OCI-LY7 (cell line): Measurements from ENCODE around the gene POU2AF2.

Experiments
- EZH2phosphoT487 ChIP-seq: fragments of 200-600 bp; sonication (generic); IDR thresholded peaks from 2 replicates; pipeline ENCODE4 v1.6.1; 2018; ENCODE audit warnings: low read depth, borderline replicate concordance, mild to moderate bottlenecking, mixed run types, antibody characterized with exemption, low read length, moderate library complexity, mixed read lengths
- TF ChIP-seq, protein P1 (sequence below): fragments of 200-600 bp; sonication (generic); conservative IDR thresholded peaks from 2 replicates; pipeline ENCODE4 v1.5.1; 2014; ENCODE audit warnings: mild to moderate bottlenecking, antibody characterized with exemption, low read length, moderate library complexity, mixed read lengths

DNA sequence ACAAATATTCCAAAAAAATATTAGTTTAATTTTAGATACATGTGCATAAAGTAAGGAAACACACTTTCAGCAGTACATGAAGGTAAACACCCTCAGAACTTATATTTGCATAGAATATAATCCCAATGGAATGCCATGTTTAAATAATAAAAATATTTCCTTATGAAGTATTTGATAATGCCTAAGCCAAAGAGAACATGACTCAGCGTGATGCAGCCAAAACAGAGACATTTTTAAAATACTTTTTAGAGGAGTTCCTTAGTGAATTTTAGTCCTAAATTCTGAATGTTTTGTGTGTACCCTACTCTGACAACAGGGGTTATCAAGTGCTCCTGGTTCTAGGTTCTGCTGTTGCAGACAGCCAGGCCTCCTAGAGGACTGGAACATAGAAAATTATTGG is 39.1 kb upstream of the POU2AF2 start:
- TF ChIP-seq, protein P1, sequence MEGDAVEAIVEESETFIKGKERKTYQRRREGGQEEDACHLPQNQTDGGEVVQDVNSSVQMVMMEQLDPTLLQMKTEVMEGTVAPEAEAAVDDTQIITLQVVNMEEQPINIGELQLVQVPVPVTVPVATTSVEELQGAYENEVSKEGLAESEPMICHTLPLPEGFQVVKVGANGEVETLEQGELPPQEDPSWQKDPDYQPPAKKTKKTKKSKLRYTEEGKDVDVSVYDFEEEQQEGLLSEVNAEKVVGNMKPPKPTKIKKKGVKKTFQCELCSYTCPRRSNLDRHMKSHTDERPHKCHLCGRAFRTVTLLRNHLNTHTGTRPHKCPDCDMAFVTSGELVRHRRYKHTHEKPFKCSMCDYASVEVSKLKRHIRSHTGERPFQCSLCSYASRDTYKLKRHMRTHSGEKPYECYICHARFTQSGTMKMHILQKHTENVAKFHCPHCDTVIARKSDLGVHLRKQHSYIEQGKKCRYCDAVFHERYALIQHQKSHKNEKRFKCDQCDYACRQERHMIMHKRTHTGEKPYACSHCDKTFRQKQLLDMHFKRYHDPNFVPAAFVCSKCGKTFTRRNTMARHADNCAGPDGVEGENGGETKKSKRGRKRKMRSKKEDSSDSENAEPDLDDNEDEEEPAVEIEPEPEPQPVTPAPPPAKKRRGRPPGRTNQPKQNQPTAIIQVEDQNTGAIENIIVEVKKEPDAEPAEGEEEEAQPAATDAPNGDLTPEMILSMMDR, result no peak
- TF ChIP-seq EZH2phosphoT487, result no peak
